Cardiac septum (tissue), 1 donor: ENCODE results near the gene LYPD6. TPM values are rescaled to one million over a fixed set of nuclear protein-coding genes. Genes with fewer than 3 reads are reported as not detected.
"Not testable (repeated sequence)": the region's sequence is repeated elsewhere in the genome, so short reads cannot be mapped to it uniquely, and the experiment has no call there.

Experiments used
- DNase-seq: peaks from one replicate; pipeline ENCODE4 v3.0.0-alpha.2; 2020; ENCODE audit warnings: low spot score
- intact Hi-C: fragments of 100-400 bp; cut with DNase I; formaldehyde crosslinking; loops from one replicate; pipeline ENCODE4 v1.14.0; 2022
- long read RNA-seq: library from polyadenylated mRNA; unstranded; transcript quantifications from one replicate; pipeline ENCODE4 v2.0.0, GENCODE V29; 2021
- total RNA-seq: library from RNA; stranded (reverse); fragmentation: NEBNext Ultra II Directional; extraction: Animal tissue kit (Norgen Biotek cat#: 25700); gene quantifications from one replicate; pipeline ENCODE4 v1.2.1, GENCODE V29; 2021
- donor health status: DM: no; HTN: no; CAD: no.

The LYPD6 gene, protein sequence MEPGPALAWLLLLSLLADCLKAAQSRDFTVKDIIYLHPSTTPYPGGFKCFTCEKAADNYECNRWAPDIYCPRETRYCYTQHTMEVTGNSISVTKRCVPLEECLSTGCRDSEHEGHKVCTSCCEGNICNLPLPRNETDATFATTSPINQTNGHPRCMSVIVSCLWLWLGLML
- 0.16 TPM for total RNA-seq
- long read RNA-seq, result 0 reads

DNA sequence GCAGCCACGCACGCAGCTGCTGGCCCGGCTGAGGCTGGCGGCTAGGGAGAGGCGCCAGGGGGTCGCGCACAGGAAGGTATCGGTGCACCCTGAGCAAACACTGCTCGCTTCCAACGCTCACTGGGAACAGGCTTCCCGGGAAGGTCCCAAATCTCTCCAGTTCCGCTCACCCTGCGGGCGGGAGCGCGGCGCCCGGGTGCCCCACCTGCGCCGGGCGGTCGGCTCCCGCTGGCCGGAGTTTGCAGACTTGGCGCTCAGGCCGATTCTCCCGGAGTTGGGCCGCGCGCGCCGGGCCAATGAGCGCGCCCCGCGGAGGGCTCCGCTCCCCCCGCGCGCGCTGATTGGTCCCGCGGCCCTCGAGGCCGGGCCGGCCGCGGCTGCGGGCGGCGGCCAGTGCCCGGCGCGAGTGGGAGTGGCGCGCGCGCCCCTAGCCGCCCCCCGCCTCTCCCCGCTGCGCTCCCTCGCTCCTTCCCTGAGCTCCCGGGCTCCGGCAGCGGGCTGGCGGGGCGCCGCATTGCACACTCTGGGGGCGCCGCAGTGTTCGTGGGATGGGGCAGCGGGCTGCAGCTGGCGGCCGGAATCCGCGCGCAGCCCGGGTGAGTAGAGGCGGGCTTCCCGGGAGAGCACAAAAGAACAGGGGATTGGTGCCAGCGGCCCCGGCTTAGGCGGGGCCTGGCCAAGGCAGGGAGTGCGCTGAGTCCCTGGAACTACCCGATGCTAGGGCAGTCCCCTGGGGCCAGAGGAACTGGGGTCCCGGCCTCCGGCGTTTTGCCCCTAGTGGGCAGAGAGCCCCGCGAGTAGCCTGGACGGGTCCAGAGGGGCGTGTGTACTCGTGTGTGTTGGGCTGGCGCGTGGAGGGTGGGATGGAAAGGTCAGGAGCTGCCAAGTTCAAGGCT, at the start of gene LYPD6:
LYPD6 (plus strand) TSS at position 461 of the 896 bp plus-strand sequence. CDS start 107,122 bp downstream, outside the sequence.
- intact Hi-C loops, result no loop called here
- no peak for DNase-seq

DNA sequence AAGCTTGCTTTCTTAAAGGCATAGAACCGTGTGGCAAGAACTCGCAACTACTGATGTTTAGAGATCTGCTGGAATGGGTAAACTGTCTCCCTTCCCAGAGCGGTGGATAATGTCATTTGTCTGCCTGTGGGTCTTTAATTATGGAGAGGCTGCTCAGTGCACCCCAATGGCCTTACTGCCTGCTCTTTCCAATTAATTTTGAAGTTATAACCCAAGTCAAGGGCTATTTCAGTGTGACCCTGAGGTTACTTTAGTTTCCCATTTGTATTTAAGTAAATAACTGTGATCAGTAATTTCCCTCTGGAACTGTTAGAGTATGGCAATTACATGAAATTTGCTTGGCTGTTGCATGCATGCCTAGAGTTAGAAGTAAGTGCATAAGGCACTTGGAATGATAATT, 48.9 kb upstream of the LYPD6 start:
- no peak for DNase-seq
- intact Hi-C loops, result no loop called here

DNA sequence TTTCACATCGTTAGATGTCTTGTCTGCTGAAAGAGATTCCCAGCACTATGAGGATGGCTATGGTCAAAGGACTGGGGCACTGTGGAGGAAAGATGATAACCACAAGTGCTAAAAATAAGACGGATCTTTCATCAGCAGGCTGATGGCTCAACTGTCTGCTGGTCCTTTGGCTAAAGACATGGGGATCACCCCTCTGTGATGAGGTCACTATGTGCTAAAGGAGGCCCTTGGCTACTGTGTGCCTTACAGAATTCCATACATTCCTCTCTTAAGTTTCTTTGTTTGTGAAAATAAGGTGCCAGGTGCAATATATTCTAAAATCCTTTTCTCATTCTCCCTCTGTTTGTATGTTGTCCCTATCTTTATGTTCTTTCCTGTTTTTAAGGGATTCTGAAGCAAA, 39.7 kb upstream of the LYPD6 start:
- DNase-seq, result no peak
- intact Hi-C loops, result no loop called here

DNA sequence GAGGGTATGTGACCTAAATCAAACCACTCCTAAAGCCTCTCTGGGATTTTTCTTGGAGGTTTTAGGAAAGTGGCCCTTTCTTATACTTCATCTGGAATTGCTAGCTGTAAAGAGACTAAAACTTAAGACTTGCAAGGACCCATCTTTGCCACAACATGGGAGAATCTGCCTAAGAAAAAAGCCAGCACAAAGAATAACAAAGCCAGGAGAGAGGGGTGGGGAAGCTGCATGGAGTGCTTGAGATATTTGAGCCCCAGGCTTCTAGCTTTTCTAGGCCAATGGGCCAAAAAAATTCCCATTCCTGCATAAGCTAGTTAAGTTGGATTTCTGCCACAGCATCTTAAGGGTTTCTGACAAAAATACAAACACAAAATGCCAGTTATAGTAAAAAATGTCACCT, 38.5 kb upstream of the LYPD6 start:
- DNase-seq, result no peak
- intact Hi-C loops, result no loop called here

DNA sequence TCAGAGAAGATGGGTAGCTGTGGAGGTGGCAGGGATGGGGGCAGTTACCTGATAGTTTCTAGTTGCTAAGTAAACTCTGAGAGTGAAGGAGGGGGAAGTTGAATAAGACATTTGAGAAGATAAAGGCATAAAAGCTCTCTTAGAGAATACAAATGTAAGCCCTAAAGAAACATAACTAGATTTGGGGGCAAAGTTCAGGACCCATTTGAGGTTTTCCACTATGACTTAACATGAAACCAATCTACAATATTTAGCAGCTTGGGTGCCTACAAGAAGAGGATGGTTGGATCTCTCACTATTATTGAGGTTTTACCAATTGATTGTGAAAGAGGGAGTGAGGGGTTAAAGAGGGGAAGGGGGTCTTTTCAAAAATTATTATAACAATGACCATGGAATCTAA, 34.4 kb upstream of the LYPD6 start:
- intact Hi-C loops, result no loop called here
- no peak for DNase-seq

DNA sequence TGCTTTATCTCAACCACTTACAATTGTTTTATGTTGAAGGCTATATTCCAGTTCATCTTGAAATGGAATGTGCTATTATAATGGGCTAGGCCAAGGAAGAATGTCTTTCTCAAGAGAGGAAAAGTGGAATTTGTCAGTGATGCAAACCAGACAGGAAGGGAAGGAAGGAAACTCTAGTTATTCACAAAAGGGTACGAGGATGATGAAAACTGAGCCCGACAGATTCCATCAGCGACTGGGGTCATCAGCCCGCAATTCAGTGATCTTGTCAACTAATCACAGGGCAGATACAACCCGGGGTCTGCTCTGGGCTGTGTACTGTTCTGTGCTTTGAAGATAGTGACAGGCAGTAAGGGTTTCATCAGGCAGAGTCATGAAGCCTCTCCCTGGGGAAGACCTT, 23.4 kb upstream of the LYPD6 start:
- no peak for DNase-seq
- intact Hi-C loops, result no loop called here

DNA sequence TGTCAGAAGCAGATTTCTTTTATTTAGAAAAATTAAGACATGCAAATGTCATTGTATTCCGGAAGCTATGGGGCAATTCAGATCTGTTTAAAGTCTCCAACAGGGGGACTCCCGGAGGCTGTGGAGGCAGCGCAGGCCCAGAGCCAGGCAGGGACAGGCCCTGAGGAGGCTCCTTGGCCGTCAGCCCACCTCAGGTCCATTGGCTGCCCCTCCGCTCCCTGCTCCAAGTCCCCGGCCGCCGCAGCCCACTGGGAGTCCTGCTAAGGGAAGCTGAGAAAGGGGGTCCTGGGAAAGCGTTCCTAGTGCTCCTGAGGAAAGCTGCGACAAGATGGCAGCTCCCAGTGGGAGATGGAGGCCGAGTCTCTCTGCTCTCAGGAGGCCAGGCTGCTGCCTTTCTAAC, 20.0 kb upstream of the LYPD6 start:
- intact Hi-C loops, result no loop called here
- no peak for DNase-seq

DNA sequence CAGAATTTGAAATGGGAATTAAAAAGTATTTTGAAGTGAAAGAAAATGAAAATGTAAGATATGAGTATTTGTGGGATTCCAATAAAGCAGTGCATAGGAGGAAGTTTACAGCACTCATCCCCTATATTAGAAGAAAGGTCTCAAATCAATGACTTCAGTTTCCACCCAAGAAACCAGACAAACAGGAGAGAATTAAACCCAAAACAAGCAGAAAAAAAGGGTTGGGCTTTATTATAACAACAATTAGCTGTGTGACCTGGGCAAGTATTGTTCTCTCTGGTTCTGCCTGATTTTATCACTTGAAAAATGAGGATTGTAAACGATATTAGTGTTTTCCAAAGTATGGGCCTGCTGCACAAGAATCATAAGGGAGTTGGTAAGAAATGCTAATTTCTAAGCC, 18.3 kb upstream of the LYPD6 start:
- intact Hi-C loops, result no loop called here
- DNase-seq, result no peak

DNA sequence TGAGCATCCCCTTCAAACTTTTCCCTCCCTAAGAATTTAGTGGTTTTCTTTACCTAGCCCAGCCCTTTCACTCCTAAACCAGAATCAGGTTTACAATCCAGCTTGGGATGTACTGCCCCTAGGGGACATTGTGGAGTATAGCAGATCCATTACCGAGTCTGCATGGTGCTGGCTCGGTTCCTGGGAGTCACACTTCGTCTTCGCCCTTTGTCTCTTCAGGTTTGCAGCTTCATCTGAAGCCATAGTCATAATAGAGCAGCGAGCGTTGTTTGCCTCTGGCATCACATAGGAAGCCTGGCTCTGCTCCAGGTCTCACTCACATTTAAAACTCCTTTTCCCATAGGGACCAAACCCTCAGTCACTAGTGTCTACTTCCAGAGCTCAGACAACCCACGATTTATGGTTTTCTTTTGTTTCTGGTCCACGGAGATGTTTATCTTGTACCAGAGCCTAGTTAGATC, 16.8 kb upstream of the LYPD6 start:
- DNase-seq, result no peak
- intact Hi-C loops, result no loop called here

DNA sequence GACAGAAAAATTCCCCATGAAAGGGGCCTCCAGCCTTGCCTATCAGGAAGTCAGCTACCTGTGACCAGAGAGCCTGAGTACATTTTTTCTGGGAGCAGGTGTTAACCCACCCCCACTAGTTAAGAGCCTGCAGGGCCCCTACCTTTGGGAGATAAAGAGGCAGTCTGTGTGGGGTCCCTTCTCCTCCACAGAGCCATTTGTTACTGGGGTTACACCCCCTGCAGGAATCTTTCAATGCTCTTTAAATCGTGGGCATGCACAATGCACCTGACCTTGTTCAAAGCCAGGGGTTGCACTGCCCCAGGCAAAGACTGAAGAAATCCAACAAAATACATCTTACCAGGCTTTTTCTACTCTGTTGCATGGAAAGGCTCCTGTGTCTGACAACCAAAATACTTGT, 15.7 kb upstream of the LYPD6 start:
- no peak for DNase-seq
- intact Hi-C loops, result no loop called here

DNA sequence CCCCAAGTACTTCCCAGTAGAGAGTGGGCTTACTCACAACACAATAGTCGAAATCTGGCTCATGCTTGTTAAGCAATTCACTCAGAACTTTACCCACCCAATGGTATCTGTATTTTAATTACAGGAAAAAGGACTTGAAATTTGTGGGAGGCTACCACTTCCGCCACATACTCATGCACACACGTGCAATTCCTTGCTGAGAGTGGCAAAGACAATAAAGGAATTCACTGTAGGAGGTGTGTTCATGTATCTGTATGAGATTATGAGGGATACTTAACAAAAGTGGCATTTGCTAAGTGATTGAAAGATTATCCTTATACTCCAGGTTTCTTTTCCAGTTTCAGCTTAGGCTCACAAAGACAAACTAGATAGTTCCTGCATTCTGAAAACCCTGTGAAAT, 14.9 kb upstream of the LYPD6 start:
- no peak for DNase-seq
- intact Hi-C loops, result no loop called here

DNA sequence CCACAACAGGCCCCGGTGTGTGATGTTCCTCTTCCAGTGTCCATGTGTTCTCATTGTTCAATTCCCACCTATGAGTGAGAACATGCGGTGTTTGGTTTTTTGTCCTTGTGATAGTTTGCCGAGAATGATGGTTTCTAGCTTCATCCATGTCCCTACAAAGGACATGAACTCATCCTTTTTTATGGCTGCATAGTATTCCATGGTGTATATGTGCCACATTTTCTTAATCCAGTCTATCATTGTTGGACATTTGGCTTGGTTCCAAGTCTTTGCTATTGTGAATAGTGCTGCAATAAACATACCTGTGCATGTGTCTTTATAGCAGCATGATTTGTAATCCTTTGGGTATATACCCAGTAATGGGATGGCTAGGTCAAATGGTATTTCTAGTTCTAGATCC, 11.8 kb upstream of the LYPD6 start:
- intact Hi-C loops, DNase-seq: not testable (repeated sequence)

DNA sequence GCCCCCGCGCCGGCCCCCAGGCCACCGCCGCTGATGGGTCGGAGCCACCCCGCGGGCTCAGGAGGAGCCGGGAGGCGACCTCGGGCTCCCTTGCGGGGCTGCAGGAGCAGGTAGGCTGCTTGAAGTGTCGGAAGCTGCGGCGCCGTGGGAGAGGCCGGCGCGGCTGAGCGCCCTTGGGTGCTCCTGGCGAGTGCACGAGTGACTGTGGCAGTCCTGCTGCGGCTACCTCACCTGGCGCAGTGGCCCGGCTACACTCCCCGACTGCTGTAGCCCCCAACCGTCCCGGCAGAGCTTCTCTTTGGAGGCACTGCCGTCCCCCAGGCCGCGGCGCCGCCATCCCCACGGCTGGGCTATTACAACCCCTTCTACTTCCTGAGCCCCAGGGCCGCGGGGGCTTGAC, 10.0 kb upstream of the LYPD6 start:
- intact Hi-C loops, result no loop called here
- no peak for DNase-seq

DNA sequence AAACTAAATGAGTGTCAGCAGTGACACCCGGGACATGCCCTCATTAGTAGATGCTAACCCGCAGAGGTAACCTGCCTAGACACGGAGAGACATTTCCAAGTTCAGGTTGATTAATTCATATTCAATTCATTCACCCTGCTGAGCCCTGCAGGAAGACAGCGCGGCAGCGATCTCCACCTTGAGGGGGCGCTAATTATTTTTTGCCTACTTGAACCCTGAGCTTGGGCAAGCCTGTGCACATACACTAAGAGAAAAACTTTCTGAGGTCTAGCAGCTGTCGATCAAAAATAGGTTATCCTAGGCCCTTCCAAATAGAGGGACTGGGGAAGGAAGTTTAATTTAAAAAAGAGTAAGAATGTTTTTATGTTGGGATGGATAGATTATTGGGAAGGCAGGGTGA, 1.3 kb upstream of the LYPD6 start:
- no peak for DNase-seq
- intact Hi-C loops, result no loop called here

DNA sequence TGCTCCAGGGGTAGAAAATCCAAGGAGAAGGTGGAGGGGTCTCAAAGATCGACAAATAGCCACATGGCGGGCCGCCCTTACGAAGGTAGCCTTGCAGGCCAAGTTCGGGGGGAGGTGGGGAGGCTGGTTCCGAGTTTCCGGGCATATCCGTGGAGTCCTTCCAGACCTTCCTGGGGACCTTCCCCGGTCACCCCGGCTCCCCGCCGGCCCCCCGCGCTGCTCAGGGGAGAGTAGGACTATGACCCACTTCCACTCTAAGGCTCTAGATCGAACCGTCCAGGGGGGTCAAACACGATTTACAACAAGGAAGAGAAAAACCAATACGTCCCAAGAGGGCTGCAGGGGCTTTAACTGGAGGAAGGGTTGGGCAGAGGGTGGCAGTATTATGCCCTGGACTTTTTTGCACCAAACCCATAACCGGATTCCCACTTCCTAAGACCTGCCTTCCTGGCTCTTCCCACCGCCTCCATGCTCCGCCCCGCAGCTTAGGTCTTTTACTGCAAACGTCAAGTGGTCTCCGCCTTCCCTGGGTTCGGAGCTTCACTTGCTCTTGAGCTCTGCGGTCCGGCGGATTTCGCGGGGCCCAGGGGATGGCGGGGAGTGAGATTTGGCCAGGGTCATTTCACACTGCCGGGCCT, 779 bp upstream of the LYPD6 start:
- intact Hi-C loops, result no loop called here
- no peak for DNase-seq

DNA sequence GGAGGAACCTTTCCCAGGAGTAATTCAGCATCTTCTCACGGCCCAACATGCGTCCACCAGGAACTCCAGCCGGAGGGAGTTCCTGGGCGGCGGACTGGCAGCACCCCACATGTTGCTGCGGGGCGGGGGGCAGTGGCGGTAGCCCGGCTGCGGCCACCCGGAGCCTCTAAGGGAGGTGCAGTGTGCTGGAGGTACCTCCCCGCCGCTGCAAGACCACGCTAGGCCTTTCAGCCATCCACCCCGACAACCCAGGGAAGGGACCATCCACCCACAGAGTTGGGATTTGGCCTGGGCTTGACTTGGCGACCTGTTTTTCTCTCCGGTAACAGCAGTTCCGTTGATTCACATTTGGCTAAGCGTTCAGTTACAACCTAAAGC, 625 bp downstream of the LYPD6 start:
- intact Hi-C loops, result no loop called here
- DNase-seq, result no peak

DNA sequence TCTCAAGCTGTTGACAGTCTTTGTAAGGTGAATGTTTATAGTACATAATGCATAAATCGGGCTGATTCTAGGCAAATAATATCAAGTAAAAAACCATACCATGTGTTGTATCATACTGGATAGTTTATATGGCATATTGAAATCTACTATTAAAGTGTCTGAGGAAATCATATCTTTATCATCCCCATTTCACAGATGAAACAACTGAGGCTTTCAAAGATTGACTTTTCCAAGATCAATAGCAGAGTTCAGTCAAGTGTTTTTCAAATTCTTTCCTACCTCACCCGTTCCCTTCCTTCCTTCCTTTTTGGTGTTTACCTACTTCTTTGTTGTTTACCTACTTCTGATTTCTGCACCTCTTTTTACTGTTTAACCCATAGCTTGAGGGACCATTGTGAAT, 2.0 kb downstream of the LYPD6 start:
- DNase-seq, result no peak
- intact Hi-C loops, result no loop called here

DNA sequence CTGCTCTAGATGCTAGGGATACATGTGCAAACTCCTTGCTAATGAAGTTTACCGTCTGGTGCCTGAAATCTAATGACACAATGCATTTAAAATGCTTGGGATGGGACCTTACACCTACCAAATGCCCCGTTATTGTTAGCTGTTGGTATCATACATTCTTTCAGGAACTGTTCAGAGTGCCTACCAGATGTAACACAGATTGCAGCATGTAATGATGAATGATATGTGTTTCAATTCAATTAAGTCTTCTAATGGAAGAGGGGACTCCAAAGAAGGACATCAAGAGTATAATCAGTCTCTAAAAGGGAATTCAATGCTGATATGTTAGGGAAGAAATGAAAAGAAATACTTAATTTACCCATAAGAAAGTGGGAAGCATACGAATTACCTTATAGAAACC, 3.2 kb downstream of the LYPD6 start:
- DNase-seq, result no peak
- intact Hi-C loops, result no loop called here

DNA sequence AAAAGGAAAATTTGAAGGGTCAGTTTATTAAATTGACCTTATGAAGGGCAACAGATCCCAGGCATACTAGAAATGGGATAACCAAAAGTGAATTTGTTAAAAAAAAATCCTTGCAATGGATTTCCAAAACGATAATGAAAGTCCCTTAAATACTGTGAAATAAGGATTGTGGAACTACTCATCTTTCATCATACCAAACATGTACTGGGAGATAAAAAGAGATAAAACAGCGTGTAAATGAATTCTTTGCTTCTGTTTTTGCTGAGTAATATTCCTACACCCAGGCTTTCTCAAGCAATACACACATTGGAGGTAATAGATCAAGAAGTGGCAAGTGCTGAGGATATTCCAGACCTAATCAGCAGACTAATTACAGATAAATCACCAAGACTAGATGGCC, 3.8 kb downstream of the LYPD6 start:
- DNase-seq, result no peak
- intact Hi-C loops, result no loop called here

DNA sequence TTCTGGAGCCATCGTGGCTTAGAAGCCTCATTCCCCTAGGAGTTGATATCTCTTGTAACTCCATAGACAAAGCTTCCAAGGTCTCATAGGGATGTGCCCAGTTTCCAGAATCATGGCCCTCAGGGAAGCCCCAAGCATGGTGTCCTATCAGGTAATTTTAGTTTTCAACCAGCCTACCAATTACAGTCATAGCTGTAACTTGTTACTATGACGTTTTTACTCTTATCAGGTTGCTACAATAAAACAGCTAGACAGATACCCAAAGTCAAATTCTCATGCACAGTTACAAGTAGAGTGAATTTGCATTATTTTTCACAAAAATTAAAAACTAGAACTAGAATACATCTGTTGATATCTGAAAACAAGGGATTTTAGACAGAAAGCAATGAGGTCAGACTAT, 8.9 kb downstream of the LYPD6 start:
- DNase-seq, result no peak

DNA sequence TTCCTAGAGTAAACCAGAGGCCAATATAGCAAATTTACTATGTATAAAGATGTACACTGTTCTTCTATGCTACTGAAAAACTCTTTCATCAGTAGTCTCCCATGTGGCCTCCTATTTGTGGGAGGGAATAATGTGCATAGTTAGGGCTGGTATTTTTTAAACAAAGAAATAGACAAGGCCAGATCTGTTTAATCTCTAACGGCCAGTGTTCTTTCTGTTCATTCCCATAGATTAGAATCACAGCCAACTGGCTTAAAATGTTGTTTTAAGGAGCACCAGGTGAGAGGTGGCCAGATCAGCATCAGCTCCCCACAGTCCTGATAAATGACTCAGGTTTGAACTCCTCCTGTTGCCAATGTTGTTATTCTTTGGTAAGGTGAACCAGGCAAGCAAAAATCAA, 12.1 kb downstream of the LYPD6 start:
- DNase-seq, result no peak
- intact Hi-C loops, result no loop called here

More for the DNA sequence above, 8.9 kb downstream of the LYPD6 start:
- intact Hi-C loops, result no loop called here
